OCI-LY1 (cell line): Measurements from ENCODE around the gene TDRD6.

Experiments used
- H2AFZ ChIP-seq: fragments of 200-600 bp; sonication (generic), shearing (Covaris generic); 2 replicates; pipeline ENCODE4 v1.6.0; 2014; ENCODE audit warnings: antibody characterized with exemption, mild to moderate bottlenecking, low read length
- H3F3A ChIP-seq: fragments of 200-600 bp; sonication (generic), shearing (Covaris generic); 2 replicates; pipeline ENCODE4 v1.6.0; 2014; ENCODE audit warnings: mild to moderate bottlenecking, antibody characterized with exemption, low read length, moderate library complexity; ENCODE audit not compliant: insufficient read depth
- H3K27ac ChIP-seq: fragments of 200-600 bp; sonication (generic); 2 replicates; pipeline ENCODE4 v1.5.1; 2014; ENCODE audit warnings: low read length, mixed run types, mild to moderate bottlenecking, low read depth; ENCODE audit not compliant: poor library complexity, severe bottlenecking
- H3K27me3 ChIP-seq: fragments of 200-600 bp; sonication (generic); 2 replicates; pipeline ENCODE4 v1.6.0; 2014; ENCODE audit warnings: antibody characterized with exemption, mild to moderate bottlenecking, low read length, moderate library complexity; ENCODE audit not compliant: insufficient read depth
- H3K36me3 ChIP-seq: fragments of 200-600 bp; sonication (generic); 2 replicates; pipeline ENCODE4 v1.6.1; 2014; ENCODE audit warnings: mild to moderate bottlenecking, antibody characterized with exemption, low read length, moderate library complexity, mixed read lengths; ENCODE audit not compliant: insufficient read depth
- H3K4me1 ChIP-seq: fragments of 200-600 bp; sonication (generic); 2 replicates; pipeline ENCODE4 v1.5.1; 2014; ENCODE audit warnings: mild to moderate bottlenecking, low read length, moderate library complexity; ENCODE audit not compliant: insufficient read depth, severe bottlenecking
- H3K4me2 ChIP-seq: fragments of 200-600 bp; sonication (generic), shearing (Covaris generic); 2 replicates; pipeline ENCODE4 v1.6.1; 2014; ENCODE audit warnings: low read length
- H3K4me3 ChIP-seq: fragments of 200-600 bp; sonication (generic); 2 replicates; pipeline ENCODE4 v1.5.1; 2014; ENCODE audit warnings: low read length, low read depth, mild to moderate bottlenecking, mixed read lengths; ENCODE audit not compliant: poor library complexity, severe bottlenecking
- H3K79me2 ChIP-seq: fragments of 200-600 bp; shearing (Covaris generic); 2 replicates; pipeline ENCODE4 v1.6.1; 2016; ENCODE audit warnings: mixed run types, low read length, mixed read lengths; ENCODE audit not compliant: insufficient read depth
- H3K9ac ChIP-seq: fragments of 200-600 bp; sonication (generic), shearing (Covaris generic); 2 replicates; pipeline ENCODE4 v1.6.1; 2014; ENCODE audit warnings: mild to moderate bottlenecking, low read length, mixed read lengths
- H3K9me2 ChIP-seq: fragments of 200-600 bp; sonication (generic), shearing (Covaris generic); 2 replicates; pipeline ENCODE4 v1.6.1; 2014; ENCODE audit warnings: low read depth, mild to moderate bottlenecking, low read length, mixed read lengths
- H3K9me3 ChIP-seq: fragments of 200-600 bp; shearing (Covaris generic); 2 replicates; pipeline ENCODE4 v1.6.1; 2014; ENCODE audit warnings: low read length, mixed read lengths
- H4K20me1 ChIP-seq: fragments of 200-600 bp; sonication (generic), shearing (Covaris generic); 2 replicates; pipeline ENCODE4 v1.6.0; 2016; ENCODE audit warnings: mild to moderate bottlenecking, low read length; ENCODE audit not compliant: insufficient read depth
- EZH2 ChIP-seq: fragments of 200-600 bp; sonication (generic), shearing (Covaris generic); IDR thresholded peaks from 2 replicates; pipeline ENCODE4 v1.8.0; 2017; ENCODE audit warnings: borderline replicate concordance, mixed run types, mild to moderate bottlenecking, antibody characterized with exemption, low read length, moderate library complexity, mixed read lengths
- TF ChIP-seq, protein P1 (sequence below): fragments of 200-600 bp; sonication (generic), shearing (Covaris generic); IDR thresholded peaks from 2 replicates; pipeline ENCODE4 v1.5.1; 2017; ENCODE audit warnings: mild to moderate bottlenecking, antibody characterized with exemption, low read length, moderate library complexity, mixed read lengths

Gene TDRD6

DNA sequence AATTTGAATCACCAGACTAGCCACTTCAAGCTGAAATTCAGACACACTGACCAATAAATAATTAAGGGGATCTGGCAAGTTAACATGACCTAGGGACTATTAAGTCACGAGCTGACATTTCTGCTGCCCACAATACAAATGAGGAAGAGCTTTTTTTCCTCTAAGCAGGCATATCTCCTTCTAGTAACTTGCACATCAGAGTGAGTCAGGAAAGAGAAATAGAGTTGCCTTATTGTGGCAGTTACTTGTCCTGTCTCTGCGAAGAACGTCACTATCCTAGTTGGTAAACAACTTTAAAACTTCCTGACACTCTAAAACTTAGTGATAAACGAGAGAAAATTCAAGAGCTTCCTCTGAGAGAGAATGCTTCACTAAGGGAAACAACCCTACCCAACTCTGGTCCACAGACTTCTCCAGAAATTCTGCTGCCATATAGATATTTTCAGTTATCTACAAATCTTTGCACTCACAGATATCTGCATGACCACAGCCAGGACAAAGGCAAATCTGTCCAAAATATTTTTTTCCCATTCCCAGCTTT, 43.3 kb downstream of the TDRD6 start:
- Histone ChIP-seq H3K4me1 (no peaks in the 10 kb centered on the region), H3K9me3 (no peaks in the 10 kb centered on the region), H3F3A (no peaks in the 10 kb centered on the region), H3K9ac (no peak overlapping the region), H3K27me3 (0 out of 2 replicates have a peak, but pooled peaks cover 5% of the 10 kb centered on the region), H3K79me2 (no peaks in the 10 kb centered on the region), H4K20me1 (no peaks in the 10 kb centered on the region), H3K9me2 (no peaks in the 10 kb centered on the region), H3K4me2 (no peak overlapping the region), H3K4me3 (no peak overlapping the region), H3K36me3 (no peaks in the 10 kb centered on the region), H2AFZ (no peak overlapping the region), H3K27ac (no peak overlapping the region)
- no peak for TF ChIP-seq EZH2
- TF ChIP-seq, protein P1, sequence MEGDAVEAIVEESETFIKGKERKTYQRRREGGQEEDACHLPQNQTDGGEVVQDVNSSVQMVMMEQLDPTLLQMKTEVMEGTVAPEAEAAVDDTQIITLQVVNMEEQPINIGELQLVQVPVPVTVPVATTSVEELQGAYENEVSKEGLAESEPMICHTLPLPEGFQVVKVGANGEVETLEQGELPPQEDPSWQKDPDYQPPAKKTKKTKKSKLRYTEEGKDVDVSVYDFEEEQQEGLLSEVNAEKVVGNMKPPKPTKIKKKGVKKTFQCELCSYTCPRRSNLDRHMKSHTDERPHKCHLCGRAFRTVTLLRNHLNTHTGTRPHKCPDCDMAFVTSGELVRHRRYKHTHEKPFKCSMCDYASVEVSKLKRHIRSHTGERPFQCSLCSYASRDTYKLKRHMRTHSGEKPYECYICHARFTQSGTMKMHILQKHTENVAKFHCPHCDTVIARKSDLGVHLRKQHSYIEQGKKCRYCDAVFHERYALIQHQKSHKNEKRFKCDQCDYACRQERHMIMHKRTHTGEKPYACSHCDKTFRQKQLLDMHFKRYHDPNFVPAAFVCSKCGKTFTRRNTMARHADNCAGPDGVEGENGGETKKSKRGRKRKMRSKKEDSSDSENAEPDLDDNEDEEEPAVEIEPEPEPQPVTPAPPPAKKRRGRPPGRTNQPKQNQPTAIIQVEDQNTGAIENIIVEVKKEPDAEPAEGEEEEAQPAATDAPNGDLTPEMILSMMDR: no peak

DNA sequence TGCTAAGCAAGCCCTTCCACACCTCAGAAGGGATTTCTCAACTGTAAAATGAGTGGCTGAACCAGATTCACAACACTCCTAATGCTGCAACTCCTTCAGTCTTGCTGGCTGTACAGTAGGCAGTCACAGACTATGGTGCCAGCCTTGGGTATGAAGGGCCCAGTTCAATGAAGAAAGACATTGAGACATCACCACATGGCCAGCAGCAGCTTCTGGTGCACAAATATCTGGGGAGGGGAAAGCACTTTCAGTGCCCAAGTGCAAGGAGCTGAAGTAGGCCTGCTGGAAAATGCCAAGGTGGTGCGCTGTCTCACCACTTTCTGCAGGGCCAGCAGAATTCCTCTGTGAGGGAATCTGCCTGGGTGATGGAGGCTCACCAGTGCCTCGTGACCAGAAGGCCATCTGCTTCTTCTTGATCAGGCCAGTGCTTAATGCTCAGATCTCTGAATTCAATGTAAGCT, 45.7 kb downstream of the TDRD6 start:
- H3K27me3 ChIP-seq: 0 out of 2 replicates have a peak, but pooled peaks cover 5% of the 10 kb centered on the region

GRCh38 chr6:46734867-46735719, 47.4 kb downstream of the TDRD6 start, which contains the start of gene PLA2G7:
Gene PLA2G7 (minus strand): TSS chr6:46735375. CDS start chr6:46722891, 12,484 bp downstream.
- Histone ChIP-seq H2AFZ (no peak within 1 kb of the TSS), H3K9ac (no peak within 1 kb of the TSS), H3K4me1 (no peaks in the 10 kb centered on the region), H3K27ac (no peak within 1 kb of the TSS), H3K4me3 (peak within 1 kb of the TSS; percentile 46), H3K9me3 (no peaks in the 10 kb centered on the region), H3K4me2 (peak within 1 kb of the TSS; percentile 59), H3K36me3 (no peaks in the 10 kb centered on the region), H3F3A (no peaks in the 10 kb centered on the region), H3K27me3 (0 out of 2 replicates have a peak, but pooled peaks cover 5% of the 10 kb centered on the region), H3K9me2 (no peaks in the 10 kb centered on the region), H3K79me2 (no peaks in the 10 kb centered on the region), H4K20me1 (no peaks in the 10 kb centered on the region)
- TF ChIP-seq EZH2: no peak
- TF ChIP-seq, protein P1: no peak

More for the DNA sequence above, 45.7 kb downstream of the TDRD6 start:
- Histone ChIP-seq H3K4me1 (no peaks in the 10 kb centered on the region), H3K36me3 (no peaks in the 10 kb centered on the region), H3K9ac (no peak overlapping the region), H3K9me2 (no peaks in the 10 kb centered on the region), H3K27ac (no peak overlapping the region), H3F3A (no peaks in the 10 kb centered on the region), H3K9me3 (no peaks in the 10 kb centered on the region), H4K20me1 (no peaks in the 10 kb centered on the region), H3K79me2 (no peaks in the 10 kb centered on the region), H2AFZ (no peak overlapping the region), H3K4me3 (no peak overlapping the region), H3K4me2 (no peak overlapping the region)
- TF ChIP-seq EZH2: no peak
- TF ChIP-seq, protein P1: no peak
